Measurements from ENCODE around the gene LONRF2. TPM values are rescaled to one million over a fixed set of nuclear protein-coding genes. Genes with fewer than 3 reads are reported as not detected.

The LONRF2 gene
- total and polyA plus RNA-seq, 2 of the 13 experiments (the other 11 are each of a cell fraction or from before 2014, with no cell fraction given): not detected

DNA sequence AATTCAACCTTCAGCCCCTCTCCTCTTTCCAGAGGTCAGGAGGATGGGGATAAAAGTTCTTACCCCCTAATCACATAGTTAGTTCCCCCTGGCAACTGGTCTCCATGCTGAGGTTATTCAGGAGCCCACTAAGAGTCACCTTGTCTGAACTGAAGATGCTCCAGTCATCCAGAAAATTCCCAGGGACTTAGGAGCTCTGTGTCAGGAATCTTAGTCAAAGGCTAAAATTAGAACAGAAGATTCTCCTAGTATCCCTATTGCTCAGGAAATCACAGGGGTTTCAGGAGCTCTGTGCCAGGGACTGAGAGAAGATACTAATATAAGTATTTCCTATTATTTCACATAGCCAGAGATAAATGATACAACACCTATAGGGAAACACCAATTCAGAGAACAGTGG, 37.3 kb upstream of the LONRF2 start:
- H3K4me2 ChIP-seq (ENCODE audit: low read depth, low read length): no peak overlapping the region
- H3K79me2 ChIP-seq (ENCODE audit: insufficient read depth, low read length): no peaks in the 10 kb centered on the region
- no peak for DNase-seq (ENCODE audit: low spot score)
- no TSS peak for BruUV-seq (replicated peaks)
- no peak overlapping the region for H3K9ac ChIP-seq (ENCODE audit: insufficient read depth, low read depth, low read length)
- in situ Hi-C loops (cut with HindIII; ENCODE audit: extremely low pct_ligation_motif_present, low pct_unique_long_range_greater_than_20kb): no loop called here
- no peak overlapping the region for H3K27ac ChIP-seq (ENCODE audit: extremely low read length, insufficient read depth, low read length)
- TF ChIP-seq, protein P1, sequence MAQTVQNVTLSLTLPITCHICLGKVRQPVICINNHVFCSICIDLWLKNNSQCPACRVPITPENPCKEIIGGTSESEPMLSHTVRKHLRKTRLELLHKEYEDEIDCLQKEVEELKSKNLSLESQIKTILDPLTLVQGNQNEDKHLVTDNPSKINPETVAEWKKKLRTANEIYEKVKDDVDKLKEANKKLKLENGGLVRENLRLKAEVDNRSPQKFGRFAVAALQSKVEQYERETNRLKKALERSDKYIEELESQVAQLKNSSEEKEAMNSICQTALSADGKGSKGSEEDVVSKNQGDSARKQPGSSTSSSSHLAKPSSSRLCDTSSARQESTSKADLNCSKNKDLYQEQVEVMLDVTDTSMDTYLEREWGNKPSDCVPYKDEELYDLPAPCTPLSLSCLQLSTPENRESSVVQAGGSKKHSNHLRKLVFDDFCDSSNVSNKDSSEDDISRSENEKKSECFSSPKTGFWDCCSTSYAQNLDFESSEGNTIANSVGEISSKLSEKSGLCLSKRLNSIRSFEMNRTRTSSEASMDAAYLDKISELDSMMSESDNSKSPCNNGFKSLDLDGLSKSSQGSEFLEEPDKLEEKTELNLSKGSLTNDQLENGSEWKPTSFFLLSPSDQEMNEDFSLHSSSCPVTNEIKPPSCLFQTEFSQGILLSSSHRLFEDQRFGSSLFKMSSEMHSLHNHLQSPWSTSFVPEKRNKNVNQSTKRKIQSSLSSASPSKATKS (CRISPR knock-in tag; IDR thresholded peaks at IDR 0.05): no peak
- TF ChIP-seq ZNF44 (CRISPR knock-in tag; IDR thresholded peaks at IDR 0.05) (no peak), REPIN1 (CRISPR knock-in tag; IDR thresholded peaks at IDR 0.05; ENCODE audit: borderline replicate concordance, low read depth) (no peak), ZNF792 (CRISPR knock-in tag; IDR thresholded peaks at IDR 0.05) (no peak), FOXA3 (CRISPR knock-in tag; IDR thresholded peaks at IDR 0.05) (no peak), MAFF (IDR thresholded peaks at IDR 0.05; ENCODE audit: low read depth, low read length) (no peak), HNRNPLL (IDR thresholded peaks at IDR 0.05; ENCODE audit: low read depth, low read length, poor library complexity, severe bottlenecking) (no peak), JUND (CRISPR knock-in tag; IDR thresholded peaks at IDR 0.05) (no peak), ZFP90 (CRISPR knock-in tag; IDR thresholded peaks at IDR 0.05; ENCODE audit: borderline replicate concordance) (no peak), ETV6 (CRISPR knock-in tag; conservative IDR thresholded peaks at IDR 0.05) (no peak), KDM1A (CRISPR knock-in tag; IDR thresholded peaks at IDR 0.05) (no peak), ZFP1 (CRISPR knock-in tag; IDR thresholded peaks at IDR 0.05) (no peak), MIXL1 (CRISPR knock-in tag; IDR thresholded peaks at IDR 0.05) (no peak), ZNF468 (CRISPR knock-in tag; IDR thresholded peaks at IDR 0.05) (no peak), SIX4 (CRISPR knock-in tag; IDR thresholded peaks at IDR 0.05) (no peak), ZNF614 (CRISPR knock-in tag; IDR thresholded peaks at IDR 0.05; ENCODE audit: borderline replicate concordance) (no peak), NFIB (CRISPR knock-in tag; IDR thresholded peaks at IDR 0.05; ENCODE audit: borderline replicate concordance) (no peak)
- TF ChIP-seq, protein P2, sequence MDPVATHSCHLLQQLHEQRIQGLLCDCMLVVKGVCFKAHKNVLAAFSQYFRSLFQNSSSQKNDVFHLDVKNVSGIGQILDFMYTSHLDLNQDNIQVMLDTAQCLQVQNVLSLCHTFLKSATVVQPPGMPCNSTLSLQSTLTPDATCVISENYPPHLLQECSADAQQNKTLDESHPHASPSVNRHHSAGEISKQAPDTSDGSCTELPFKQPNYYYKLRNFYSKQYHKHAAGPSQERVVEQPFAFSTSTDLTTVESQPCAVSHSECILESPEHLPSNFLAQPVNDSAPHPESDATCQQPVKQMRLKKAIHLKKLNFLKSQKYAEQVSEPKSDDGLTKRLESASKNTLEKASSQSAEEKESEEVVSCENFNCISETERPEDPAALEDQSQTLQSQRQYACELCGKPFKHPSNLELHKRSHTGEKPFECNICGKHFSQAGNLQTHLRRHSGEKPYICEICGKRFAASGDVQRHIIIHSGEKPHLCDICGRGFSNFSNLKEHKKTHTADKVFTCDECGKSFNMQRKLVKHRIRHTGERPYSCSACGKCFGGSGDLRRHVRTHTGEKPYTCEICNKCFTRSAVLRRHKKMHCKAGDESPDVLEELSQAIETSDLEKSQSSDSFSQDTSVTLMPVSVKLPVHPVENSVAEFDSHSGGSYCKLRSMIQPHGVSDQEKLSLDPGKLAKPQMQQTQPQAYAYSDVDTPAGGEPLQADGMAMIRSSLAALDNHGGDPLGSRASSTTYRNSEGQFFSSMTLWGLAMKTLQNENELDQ (CRISPR knock-in tag; IDR thresholded peaks at IDR 0.05; ENCODE audit: borderline replicate concordance): no peak
- TF ChIP-seq, protein P3, sequence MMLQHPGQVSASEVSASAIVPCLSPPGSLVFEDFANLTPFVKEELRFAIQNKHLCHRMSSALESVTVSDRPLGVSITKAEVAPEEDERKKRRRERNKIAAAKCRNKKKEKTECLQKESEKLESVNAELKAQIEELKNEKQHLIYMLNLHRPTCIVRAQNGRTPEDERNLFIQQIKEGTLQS (CRISPR knock-in tag; IDR thresholded peaks at IDR 0.05): no peak
- TF ChIP-seq, protein P4, sequence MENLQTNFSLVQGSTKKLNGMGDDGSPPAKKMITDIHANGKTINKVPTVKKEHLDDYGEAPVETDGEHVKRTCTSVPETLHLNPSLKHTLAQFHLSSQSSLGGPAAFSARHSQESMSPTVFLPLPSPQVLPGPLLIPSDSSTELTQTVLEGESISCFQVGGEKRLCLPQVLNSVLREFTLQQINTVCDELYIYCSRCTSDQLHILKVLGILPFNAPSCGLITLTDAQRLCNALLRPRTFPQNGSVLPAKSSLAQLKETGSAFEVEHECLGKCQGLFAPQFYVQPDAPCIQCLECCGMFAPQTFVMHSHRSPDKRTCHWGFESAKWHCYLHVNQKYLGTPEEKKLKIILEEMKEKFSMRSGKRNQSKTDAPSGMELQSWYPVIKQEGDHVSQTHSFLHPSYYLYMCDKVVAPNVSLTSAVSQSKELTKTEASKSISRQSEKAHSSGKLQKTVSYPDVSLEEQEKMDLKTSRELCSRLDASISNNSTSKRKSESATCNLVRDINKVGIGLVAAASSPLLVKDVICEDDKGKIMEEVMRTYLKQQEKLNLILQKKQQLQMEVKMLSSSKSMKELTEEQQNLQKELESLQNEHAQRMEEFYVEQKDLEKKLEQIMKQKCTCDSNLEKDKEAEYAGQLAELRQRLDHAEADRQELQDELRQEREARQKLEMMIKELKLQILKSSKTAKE (CRISPR knock-in tag; IDR thresholded peaks at IDR 0.05; ENCODE audit: borderline replicate concordance): no peak
- ChIA-PET CTCF (ENCODE audit: low intra/inter-chr PET ratio, low total read pairs) (no interaction called here), POLR2A (no interaction called here)
- intact Hi-C loops (cut with micrococcal nuclease; ENCODE audit: unreplicated experiment): no loop called here
- H3K36me3 ChIP-seq (replicated peaks in 1 of 2; ENCODE audit: control insufficient read depth in 1 of 2, insufficient read depth in 2 of 2, low read length in 2 of 2): no peaks in the 10 kb centered on the region
- no peaks in the 10 kb centered on the region; a peak in 1 of 5 replicates for H3K27me3 ChIP-seq (ENCODE audit: control insufficient read depth in 1 of 2, insufficient read depth in 2 of 2, low read length in 2 of 2)
- no peaks in the 10 kb centered on the region for H4K20me1 ChIP-seq (ENCODE audit: insufficient read depth, low read length)
- H3K9me3 ChIP-seq (ENCODE audit: low read length): peaks cover 9% of the 10 kb centered on the region; the same call in 1 of the 2 replicates
- FAIRE-seq: no peak
- H2AFZ ChIP-seq (ENCODE audit: low read length): no peak overlapping the region
- H3K4me3 ChIP-seq (replicated peaks in 1 of 3; ENCODE audit: insufficient read depth in 1 of 3, low read depth in 2 of 3, low read length in 3 of 3): no peak overlapping the region
- no peaks in the 10 kb centered on the region for H3K4me1 ChIP-seq (ENCODE audit: insufficient read depth, low read length)
- ATAC-seq: no peak
